ENCODE results near the gene FOXR1. TPM values are rescaled to one million over a fixed set of nuclear protein-coding genes. Genes with fewer than 3 reads are reported as not detected.
"Not testable (repeated sequence)": the region's sequence is repeated elsewhere in the genome, so short reads cannot be mapped to it uniquely, and the experiment has no call there.

FOXR1 gene
- total RNA-seq, 1 donor from 2014 or later, result not detected

- DNase-seq (ENCODE audit: low spot score), result peak; percentile 95
Measured at GRCh38 chr11:118997627-118998387, 26.2 kb downstream of the FOXR1 start, which contains the start of gene CENATAC. Gene CENATAC, plus strand, starts transcription at chr11:118998138. Its CDS starts 60 bp downstream, at chr11:118998198.

GRCh38 chr11:118998388-118998717, 26.8 kb downstream of the FOXR1 start:
- no peak for DNase-seq (ENCODE audit: low spot score)

DNA sequence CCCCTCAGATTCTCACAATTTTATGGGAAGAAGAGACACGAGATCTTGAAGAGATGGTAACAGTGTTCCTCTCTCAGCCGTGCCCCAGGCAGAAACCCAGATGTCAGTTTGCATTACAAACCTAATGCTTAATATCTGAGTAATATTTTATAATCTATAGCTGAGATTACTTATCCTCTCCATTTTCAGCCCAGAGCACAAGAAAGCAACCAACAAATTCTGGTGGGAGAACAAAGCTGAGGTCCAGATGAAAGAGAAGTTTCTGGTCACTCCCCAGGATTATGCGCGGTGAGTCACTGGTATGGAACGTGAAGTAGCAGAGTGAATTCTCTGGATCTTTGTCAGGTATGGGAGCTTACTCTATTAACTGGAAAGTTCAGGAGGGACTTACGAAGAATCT, 27.3 kb downstream of the FOXR1 start:
- DNase-seq (ENCODE audit: low spot score), result no peak

- no peak for DNase-seq (ENCODE audit: low spot score)
Measured at GRCh38 chr11:119000906-119001305, 29.3 kb downstream of the FOXR1 start.

DNA sequence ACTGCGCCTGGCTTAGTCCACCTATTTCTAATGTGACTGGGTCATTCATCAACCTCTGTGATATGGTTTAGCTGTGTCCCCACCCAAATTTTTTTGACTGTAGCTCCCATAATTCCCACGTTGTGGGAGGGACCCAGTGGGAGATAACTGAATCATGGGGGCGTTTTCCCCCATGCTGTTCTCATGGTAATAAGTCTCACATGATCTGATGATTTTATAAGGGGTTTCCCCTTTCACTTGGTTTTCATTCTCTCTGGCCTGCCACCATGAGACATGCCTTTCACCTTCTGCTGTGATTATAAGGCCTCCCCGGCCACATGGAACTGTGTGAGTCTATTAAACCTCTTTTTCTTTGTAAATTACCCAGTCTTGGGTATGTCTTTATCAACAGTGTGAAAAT, 35.1 kb downstream of the FOXR1 start:
- no peak for DNase-seq (ENCODE audit: low spot score)

DNA sequence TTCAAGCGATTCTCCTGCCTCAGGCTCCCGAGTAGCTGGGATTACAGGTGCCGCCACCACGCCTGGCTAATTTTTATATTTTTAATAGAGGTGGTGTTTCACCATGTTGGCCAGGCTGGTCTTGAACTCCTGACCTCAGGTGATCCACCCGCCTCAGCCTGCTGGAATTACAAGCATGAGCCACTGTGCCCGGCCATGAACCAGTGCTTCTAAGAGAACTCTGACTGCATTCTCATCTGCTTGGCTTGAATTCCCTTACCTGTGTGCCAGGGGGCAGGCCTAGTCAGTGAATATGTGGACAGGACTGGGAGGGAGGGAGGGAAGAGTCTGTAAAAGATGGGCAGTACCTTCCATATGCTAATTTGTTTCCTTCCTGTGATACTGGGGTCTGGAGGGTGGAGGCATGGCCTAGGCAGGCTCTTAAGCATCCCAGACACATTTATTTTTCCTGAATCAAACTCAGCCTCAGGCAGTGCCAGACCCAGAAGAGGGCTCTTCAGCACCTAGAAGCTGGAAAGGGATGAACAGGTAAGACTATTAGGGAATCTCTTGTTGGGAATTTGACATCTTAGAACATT, 40.0 kb downstream of the FOXR1 start:
- no peak for DNase-seq (ENCODE audit: low spot score)

GRCh38 chr11:119012629-119013170, 41.1 kb downstream of the FOXR1 start:
- no peak for DNase-seq (ENCODE audit: low spot score)

DNA sequence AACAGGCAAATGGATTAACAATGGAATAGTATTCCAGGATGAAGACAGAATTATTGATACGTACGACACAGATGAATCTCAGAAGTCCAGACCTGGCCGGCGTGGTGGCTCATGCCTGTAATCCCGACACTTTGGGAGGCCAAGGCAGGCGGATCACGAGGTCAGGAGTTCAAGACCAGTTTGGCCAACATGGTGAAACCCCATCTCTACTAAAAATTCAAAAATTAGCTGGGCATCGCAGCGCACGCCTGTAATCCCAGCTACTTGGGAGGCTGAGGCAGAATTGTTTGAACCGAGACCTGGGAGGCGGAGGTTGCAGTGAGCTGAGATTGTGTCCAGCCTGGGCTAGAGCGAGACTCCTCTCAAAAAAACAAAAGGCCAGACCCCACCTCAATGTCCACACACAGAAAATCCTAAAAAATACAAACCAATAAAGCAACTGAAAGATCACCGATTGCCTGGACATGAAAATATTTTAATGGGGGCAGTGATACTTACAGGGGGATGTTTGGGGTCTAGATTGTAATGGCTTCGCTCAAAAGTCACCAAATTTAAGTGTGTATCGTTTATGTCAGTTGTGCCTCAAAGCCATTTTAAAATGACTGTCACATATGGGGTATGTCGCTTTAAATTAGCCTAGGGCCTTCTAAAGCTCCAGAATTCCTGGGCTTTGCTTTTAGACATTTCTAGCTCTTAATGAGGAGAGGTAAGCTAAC, 42.8 kb downstream of the FOXR1 start:
- DNase-seq (ENCODE audit: low spot score), result no peak

GRCh38 chr11:119015054-119015611, 43.6 kb downstream of the FOXR1 start:
- no peak for DNase-seq (ENCODE audit: low spot score)

DNA sequence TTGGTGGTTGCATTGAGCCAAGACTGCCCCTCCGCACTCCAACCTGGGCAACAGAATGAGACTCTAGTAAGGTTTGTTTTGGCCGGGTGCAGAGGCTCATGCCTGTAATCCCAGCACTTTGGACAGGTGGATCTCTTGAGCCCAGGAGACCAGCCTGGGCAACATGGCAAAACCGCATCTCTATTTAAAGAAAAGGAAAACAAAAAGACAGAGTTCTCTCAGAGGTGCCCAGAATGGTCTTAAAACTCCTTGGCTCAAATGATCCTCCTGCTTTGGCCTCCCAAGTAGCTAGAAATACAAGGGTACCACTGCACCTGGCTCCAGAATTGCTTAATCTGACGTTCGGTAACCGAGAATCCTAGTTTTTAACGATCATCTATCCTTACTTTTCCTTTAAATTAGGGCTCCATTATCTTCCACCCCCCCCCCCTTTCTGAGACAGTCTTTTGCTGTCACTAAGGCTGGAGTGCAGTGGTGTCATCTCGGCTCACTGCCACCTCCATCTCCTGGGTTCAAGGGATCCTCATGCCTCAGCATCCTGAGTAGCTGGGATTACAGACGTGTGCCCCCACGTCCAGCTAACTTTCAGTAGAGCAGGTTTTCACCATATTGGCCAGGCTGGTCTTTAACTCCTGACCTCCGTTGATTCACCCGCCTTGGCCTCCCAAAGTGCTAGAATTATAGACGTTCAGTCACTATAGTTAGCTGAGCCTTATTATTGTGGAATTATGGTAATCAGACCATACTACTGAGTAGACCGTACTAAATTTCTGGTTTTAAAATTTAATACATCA, 44.9 kb downstream of the FOXR1 start:
- no peak for DNase-seq (ENCODE audit: low spot score)

DNA sequence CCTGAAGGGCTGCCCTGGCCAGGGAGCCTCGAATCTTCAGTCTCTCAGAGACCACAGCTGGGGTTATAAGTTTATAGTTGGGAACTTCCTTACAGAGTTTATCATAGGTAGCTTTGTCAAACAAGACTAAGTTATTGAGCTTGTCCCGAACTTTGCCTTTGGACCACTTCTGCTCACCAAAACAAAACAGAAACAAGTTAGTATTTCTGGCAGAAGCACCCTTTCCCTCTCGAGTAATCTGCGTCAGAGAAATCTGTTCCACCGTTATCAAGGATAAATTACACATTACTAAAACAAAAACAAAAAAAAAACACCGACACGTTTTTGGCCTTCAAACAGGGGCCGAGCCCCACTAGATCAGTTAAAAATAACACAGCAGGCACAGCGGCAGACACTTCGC, 45.8 kb downstream of the FOXR1 start:
- DNase-seq (ENCODE audit: low spot score), result not testable (repeated sequence)

GRCh38 chr11:119018074-119018938, 46.7 kb downstream of the FOXR1 start, which contains the start of the genes RPS25 and TRAPPC4:
Gene RPS25, minus strand, starts transcription at chr11:119018343. Its CDS starts 59 bp downstream, at chr11:119018284.
Gene TRAPPC4, plus strand, starts transcription at chr11:119018766. Its CDS starts 30 bp downstream, at chr11:119018796.
- DNase-seq (ENCODE audit: low spot score), result peak; percentile 96

GRCh38 chr11:119019996-119020395, 48.4 kb downstream of the FOXR1 start:
- no peak for DNase-seq (ENCODE audit: low spot score)

- DNase-seq (ENCODE audit: low spot score), result no peak
Measured at GRCh38 chr11:119021631-119022030, 50.1 kb downstream of the FOXR1 start.

GRCh38 chr11:119023741-119024140, 52.2 kb downstream of the FOXR1 start:
- DNase-seq (ENCODE audit: low spot score), result no peak

DNA sequence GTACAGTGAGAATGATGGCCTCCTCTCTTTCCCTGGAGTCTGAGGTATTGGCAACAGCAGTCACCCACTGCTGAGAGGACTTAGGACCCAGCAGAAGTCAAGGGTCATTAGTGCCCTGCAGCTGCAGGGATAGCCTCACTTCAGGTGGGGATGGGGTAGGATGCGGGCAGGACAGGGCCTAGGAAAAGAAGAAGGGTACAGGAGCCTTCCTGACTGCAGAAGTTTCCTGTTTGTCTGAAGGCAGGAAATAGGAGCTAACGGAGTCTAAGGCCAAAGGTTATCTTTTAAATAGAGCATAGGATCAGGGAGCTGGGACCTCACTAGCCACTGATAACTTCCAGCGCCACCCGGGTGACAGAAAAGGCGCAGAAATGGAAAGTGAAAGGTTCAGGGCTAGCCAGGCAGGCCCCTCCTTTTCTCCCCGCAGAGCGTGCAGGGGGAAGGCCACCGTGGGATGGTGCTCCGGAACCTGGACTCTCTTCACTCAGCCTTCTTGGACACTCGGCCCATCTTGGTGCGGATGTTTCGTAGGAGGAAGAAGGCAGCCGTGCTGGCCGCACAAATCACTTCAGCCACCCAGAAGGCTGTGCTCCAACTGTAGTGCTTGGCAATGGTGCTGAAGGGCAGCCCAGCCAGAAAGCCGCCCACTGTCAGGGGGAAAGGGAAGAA, 53.0 kb downstream of the FOXR1 start:
- DNase-seq (ENCODE audit: low spot score), result no peak

GRCh38 chr11:119025099-119025473, 53.5 kb downstream of the FOXR1 start:
- no peak for DNase-seq (ENCODE audit: low spot score)

GRCh38 chr11:119025541-119025940, 54.0 kb downstream of the FOXR1 start:
- no peak for DNase-seq (ENCODE audit: low spot score)

DNA sequence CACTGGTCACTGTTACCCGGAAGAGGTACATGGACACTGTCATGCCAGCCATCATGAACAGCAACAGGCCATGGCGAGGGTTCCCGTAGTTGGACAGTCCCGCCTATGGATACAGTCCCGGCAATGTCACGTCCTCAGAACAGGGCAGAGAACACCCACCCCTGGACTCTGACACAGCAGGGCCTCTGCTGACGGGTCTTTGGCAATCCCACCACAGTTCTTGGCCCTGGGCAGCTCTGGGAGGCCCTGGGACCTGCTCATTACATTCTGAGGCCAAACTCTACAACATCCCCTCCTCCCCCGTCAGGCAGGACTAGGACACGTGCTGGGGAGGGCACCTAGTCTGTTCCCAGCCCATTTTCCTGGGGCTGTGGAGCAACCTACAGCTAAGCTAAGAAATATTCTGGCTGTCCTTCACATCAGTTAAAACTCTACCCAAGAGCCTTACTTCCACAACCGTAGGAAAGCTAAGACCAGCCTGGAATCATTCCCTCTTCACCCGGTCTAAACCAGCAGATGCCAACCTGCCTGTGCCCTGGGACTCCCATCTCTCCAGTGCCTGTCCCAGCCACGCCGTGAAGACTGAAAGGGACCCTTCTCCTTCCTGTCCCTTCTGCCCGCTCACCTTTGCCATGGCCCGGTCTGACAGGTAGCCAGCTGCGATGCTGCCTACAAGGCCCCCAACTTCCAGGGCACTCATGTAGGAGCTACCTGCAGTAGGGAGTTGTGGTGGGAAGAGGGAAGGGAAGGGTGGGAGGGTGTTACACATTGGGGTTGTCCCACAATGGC, 54.6 kb downstream of the FOXR1 start:
- no peak for DNase-seq (ENCODE audit: low spot score)
